GM19463 (cell line): ENCODE data around the gene AQP12B.

Experiments used
- ATAC-seq: cut with Tn5 transposase; IDR thresholded peaks from one replicate; pipeline ENCODE4 v1.9.1; 2021; ENCODE audit warnings: mild to moderate bottlenecking, moderate library complexity; ENCODE audit not compliant: unreplicated experiment

Gene AQP12B

DNA sequence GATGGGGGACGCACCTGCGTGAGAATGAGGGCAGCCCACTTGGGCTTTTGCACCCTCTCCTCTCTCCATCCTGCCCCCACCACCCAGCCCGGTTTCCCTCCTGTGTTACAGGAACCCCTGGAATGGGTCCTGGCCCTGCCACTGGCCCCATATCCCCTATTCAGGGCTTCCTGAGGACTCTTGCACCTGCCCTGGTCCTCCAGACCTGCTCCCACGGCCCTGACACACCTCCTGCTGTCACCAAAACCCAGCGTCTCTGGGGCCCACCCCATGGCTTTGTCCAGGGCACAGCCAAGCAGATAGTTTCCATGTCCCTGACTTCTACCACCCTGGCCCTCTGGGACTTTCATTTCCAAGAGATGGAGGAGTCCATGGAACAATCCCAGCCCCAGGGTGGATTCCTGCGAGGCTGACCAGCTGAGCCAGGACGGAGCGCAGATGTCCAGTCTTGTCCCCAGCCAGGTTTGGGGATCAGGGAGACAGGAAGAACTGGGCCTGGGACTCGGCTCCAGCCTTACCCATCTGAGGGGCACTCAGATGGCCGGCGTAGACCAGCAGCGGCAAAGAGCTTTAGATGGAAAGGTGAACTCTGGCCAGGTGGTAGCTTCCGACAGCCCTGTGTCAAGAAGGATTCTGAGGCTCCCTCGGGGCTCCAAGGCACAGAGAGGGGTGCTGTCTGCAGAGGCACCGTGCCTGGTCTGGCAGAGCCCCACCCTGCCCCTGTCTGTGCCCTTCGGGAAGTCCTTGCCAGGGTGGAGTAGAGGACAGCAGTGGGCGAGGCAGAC lies 45.4 kb downstream of the AQP12B start:
- ATAC-seq: no peak

DNA sequence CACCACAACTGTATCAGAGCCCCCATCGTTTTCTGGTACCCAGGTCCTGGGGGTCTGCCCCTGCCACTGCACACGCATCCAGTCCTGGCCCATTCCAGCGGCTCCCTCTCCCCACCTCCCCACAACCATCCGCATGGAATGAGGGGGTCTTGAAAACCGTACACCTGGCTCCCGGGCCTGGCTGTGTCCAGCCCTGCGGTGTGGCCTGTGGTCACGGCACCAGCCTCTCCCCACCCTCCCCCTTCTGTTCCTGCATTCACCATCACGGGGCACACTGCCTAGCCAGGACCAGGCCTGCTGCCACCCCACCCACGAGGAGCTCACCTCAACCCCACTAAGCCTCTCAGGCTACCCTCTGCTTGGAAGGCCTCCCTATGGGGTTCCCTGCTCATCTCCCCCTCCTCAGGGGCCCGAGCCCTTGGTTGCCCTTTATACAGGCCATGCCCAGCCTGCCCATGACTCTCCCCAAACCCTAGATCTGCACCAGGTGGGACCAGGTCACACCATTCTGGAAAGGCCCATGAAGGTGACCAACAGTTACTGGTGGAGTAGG lies 46.0 kb downstream of the AQP12B start:
- ATAC-seq: no peak

DNA sequence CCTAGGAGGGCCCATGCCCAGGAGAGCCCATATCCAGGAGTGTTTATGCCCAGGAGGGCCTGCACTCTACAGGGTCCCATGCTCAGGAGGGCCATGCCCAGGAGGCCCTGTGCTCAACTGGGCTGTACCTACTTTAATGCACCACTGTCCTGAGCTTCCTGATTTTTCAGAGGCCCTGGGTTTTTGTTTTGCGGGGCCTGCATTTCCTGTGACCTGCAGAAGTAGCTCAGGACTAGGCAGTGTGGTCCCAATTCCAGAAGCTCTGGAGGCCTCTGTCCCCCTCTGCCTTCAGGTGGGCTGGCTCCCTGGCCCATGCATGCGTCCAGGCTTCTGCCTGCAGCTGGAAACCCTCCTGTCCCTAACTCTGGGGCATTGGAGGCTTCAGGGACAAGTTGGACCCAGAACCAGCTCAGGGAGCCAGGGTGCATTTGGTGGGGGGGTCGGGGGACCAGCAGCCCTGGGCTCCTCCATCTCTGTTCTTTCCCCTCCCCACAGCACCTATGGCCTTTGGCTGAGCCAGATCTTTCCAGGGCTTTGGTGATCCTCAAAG lies 46.6 kb downstream of the AQP12B start:
- no peak for ATAC-seq

DNA sequence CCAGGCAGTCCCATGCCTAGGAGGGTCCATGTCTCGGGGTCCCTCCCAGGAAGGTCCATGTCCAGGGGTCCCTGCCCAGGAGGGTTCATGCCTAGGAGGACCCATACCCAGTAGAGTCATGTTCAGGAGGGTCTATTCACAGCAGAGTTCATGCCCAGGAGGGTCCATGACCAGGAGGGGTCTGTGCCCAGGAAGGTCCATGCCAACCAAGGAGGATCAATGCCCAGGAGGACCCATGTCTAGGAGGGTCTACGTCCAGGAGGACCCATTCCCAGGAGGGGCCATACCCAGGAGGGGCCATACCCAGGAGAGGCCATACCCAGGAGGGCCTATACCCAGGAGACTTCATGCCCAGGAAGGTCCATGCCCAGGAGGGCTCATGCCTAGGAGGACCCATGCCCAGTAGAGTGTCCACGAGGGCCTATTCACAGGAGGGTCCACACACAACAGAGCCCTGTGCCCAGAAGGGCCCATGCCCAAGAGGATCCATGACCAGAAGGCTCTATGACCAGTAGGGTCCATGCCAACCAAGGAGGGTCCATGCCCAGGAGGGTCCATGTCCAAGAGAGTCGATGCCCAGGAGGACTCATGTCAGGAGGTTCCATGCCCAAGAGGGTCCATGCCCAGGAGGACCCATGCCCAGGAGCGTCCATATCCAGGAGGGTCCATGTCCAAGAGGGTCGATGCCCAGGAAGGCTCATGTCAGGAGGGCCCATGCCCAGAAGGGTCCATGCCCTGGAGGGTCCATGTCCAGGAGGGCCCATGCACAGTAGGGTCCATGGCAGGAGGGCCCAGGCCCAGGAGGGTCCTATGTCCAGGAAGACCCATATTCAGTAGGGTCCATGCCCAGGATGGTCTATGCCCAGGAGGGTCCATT lies 47.3 kb downstream of the AQP12B start:
- no peak for ATAC-seq

DNA sequence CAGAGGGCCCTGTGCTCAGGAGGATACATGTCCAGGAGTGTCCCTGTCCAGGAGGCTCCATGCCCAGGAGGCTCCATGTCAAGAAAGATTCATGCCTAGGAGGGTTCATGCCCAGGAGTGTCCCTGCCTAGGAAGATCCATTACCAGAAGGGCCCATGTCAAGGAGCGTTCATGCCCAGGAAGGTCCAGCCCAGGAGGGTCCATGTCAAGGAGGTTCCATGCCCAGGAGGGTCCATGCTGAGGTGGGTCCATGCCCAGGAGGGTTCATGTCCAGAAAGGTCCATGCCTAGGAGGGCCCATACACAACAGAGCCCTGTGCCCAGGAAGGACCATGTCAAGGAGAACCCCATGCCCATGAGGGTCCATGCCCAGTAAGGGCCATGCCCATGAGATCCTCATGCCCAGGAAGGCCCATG lies 50.4 kb downstream of the AQP12B start:
- no peak for ATAC-seq

DNA sequence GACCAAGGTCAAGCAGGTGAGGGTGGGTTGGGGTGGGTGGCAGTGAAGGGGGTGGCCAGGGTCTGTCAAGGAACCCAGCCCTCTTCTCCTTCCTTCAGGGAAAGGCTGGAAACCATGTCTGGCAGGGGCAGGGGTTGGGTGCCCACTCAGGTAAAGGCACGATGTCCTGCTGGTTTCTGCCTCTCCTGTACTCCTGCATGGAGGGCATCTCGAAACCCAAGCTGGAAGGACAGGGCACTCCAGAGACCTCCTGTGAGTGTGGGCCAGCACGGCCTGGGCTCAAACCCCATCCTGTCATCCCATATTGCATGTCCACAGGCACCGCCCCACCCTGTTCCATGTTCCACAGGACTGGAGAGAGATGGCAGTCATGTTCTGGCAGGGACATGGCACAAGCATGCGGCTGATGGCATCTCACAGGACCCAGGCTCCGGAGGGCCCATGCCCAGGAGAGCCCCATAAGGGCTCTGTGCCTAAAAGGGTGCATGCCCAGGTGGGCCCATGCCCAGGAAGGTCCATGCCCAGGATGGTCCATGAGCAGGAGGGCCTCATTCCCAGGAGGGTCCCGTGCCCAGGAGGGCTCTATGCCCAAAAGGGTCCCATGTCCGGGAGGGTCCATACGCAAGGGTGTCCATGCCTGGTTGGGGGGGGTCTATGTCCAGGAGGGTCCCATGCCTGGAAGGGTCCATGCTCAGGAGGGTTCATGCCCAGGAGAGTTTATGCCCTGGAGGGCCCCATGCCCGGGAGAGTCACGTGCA lies 51.0 kb downstream of the AQP12B start:
- ATAC-seq: no peak

DNA sequence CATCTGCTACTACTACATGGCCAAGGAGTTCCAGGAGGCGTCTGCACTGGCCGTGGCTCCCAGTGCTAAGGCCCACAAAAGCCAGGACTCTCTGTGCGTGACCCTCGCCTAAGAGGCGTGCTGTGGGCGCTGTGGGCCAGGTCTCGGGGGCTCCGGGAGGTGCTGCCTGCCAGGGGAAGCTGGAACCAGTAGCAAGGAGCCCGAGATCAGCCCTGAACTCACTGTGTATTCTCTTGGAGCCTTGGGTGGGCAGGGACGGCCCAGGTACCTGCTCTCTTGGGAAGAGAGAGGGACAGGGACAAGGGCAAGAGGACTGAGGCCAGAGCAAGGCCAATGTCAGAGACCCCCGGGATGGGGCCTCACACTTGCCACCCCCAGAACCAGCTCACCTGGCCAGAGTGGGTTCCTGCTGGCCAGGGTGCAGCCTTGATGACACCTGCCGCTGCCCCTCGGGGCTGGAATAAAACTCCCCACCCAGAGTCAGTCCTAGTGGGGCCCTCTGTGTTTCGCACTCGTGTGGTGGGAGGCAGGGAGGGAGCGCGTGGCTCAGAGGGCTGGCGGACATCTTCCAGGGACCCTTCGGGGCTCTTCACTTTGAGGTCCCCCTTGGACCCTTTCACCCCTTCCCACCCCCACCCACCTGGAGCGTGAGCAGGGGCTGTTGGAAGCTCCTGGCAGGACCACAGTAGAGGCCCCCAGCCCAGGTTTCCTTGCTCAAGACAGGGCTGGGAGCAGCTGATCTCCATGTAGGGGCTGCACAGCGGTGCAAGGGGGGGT lies 51.7 kb downstream of the AQP12B start:
- no peak for ATAC-seq

DNA sequence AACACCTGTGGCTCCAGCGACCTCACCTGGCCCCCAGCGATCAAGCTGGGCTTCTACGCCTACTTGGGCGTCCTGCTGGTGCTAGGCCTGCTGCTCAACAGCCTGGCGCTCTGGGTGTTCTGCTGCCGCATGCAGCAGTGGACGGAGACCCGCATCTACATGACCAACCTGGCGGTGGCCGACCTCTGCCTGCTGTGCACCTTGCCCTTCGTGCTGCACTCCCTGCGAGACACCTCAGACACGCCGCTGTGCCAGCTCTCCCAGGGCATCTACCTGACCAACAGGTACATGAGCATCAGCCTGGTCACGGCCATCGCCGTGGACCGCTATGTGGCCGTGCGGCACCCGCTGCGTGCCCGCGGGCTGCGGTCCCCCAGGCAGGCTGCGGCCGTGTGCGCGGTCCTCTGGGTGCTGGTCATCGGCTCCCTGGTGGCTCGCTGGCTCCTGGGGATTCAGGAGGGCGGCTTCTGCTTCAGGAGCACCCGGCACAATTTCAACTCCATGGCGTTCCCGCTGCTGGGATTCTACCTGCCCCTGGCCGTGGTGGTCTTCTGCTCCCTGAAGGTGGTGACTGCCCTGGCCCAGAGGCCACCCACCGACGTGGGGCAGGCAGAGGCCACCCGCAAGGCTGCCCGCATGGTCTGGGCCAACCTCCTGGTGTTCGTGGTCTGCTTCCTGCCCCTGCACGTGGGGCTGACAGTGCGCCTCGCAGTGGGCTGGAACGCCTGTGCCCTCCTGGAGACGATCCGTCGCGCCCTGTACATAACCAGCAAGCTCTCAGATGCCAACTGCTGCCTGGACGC lies 52.5 kb downstream of the AQP12B start:
- ATAC-seq: no peak

DNA sequence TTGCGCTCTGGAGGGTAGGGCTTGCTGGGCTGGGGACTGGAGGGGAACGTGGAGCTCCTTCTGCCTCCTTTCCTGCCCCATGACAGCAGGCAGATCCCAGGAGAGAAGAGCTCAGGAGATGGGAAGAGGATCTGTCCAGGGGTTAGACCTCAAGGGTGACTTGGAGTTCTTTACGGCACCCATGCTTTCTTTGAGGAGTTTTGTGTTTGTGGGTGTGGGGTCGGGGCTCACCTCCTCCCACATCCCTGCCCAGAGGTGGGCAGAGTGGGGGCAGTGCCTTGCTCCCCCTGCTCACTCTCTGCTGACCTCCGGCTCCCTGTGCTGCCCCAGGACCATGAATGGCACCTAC lies 53.1 kb downstream of the AQP12B start:
- ATAC-seq: no peak

DNA sequence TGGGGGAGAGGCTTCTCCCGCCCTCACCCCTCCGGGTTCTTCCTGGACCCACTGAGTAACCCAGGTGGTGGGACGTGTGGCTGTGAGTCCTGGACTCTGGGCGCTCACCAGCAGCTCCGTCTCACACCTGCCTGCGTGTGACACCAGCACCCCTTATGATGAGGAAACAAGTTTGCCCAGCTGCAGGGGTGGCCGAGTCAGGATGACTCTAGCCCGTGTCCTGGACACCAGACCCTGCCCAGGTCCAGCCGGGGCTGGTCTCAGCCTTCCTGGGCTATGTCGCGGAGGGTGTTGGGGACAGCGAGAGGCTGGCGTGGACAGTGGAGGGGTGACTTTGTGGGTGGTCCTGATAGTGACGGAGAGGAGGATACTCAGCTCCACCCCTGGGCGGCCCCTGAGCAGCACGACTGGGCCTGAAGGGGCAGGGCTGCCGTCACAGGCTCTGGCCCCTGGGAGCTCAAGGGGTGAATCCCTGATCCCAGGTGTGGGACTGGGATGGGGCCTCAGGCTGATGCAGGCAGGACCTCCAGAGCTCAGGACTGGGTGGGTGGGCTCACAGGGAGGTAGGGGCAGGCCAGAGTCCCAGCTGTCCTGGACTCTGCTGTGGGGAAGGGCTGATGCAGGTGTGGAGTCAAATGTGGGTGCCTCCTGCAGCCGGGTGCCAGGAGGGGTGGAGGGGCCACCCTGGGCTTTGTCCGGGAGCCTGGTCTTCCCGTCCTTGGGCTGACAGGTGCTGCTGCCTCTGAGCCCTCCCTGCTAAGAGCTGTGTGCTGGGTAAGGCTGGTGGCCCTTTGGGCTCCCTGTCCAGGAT lies 53.7 kb downstream of the AQP12B start:
- ATAC-seq: no peak

DNA sequence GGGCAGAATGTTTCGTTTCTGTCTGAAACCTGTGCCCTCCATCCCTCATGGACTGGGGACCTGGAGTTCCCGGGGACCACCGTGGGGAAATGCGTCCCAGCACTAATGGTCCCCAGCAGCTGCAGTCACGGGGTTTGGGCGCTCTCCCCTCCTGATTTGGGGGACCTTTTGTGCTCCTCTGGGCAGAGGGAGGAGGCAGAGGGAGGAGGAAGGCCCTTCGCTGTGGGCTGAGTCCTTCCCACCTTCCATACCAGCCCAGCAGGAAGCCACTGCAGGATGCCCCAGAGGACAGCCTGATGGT lies 54.2 kb downstream of the AQP12B start:
- no peak for ATAC-seq

DNA sequence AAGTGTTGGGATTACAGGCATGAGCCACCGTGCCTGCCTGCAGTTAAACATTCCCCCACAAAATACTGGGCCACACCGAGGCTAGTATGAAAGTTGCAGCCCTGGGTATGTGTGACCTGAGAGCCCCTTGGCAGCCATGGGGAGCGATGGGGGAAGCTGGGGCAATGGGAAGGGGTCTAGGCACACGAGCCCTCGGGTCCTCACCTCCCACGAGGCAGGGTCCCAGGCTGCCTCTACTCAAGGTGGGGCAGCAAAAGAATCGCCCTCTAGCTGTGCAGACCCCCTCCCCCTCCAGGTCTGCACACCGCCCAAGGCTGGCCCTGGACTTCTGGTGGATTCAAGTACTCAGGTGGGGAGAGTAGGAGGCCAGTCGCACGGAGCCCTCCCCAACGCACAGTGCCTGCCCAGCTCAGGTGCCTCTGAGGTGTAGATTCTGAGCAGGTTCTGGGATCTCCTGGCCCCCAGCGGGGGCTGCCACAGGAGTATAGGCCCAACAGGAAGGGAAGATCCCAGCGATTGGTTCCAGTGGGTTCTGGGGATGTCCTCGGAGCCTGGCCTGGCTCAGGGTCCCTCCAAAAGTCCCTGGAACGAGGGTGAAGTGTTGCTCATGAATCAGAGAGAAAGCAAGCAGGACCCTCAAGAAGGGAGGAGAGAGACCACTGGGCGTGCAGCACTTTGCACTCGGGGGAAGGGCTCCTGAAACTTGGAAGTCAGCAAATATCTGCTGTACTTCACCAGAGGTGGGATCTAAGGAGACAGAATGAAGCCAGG lies 54.8 kb downstream of the AQP12B start:
- ATAC-seq: no peak

DNA sequence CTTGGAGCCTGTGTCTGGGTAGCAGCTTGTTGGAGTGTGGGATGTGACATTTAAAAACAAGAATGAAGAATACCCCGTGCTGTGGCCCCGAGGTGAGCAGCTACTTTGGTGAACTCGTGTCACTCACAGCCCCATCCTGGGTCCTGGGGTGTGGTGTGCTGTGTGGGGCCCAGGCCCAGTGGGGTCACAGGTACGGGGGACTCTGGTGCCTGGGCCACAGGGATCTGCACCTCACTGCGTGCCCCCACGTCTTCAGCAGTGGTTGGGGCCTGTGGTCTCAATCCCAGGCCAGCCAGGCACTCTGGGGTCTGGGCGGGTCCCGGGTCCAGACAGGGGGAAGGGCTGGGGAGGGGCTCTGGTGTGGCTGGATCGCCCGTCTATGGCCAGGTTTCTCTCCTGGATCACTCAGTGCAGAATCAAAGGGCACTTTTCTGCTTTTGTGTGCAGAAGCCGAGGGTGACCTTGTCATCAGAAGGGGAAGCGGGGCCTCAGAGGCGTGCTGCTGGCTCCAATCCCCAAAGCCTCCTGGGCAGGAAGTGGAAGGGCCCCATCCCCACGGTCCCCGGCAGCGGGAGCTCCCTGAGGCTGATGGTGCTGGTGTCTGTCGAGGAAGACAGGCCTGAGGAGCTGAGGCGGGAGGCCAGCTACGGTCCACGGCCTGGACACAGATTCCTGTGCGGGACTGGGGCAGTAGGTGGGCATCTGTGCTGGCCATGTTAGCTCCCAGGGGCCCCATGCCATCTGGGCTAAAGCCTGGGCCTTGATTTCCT lies 56.0 kb downstream of the AQP12B start:
- no peak for ATAC-seq
